ENCODE data around the gene TPM1. TPM values are rescaled to one million over a fixed set of nuclear protein-coding genes. Genes with fewer than 3 reads are reported as not detected.

Gene TPM1
- total and polyA plus RNA-seq, 10 of the 15 experiments (the other 5 are each of a cell fraction or from before 2014, with no cell fraction given) = 0.43 to 10.0 (median 2.4) TPM

- 41% methylated on average over 6 of the region's 6 CpGs for WGBS (ENCODE audit: insufficient coverage, insufficient replicate concordance, low lambda C conversion rate, missing lambda C conversion rate)
- no peak for FAIRE-seq
- Histone ChIP-seq H3K4me2 (ENCODE audit: control insufficient read depth, insufficient read depth) (no peak overlapping the region), H3K27ac (ENCODE audit: control insufficient read depth, insufficient read depth) (no peak overlapping the region), H3K36me3 (ENCODE audit: control insufficient read depth in 2 of 2, insufficient read depth in 2 of 2, low read length in 1 of 2) (no peaks in the 10 kb centered on the region), H4K20me1 (ENCODE audit: control insufficient read depth, insufficient read depth) (no peaks in the 10 kb centered on the region), H3K9ac (ENCODE audit: control insufficient read depth, insufficient read depth, low read length) (no peak overlapping the region), H3K4me3 (no peak overlapping the region), H3K27me3 (replicated peaks in 1 of 2; ENCODE audit: control insufficient read depth in 2 of 2, insufficient read depth in 2 of 2, low read length in 1 of 2) (no peaks in the 10 kb centered on the region), H2AFZ (ENCODE audit: control insufficient read depth, low read depth, low read length) (no peak overlapping the region), H3K9me3 (replicated peaks; ENCODE audit: control insufficient read depth, insufficient read depth, low read length) (no peaks in the 10 kb centered on the region), H3K79me2 (ENCODE audit: control insufficient read depth, insufficient read depth, low read length) (no peaks in the 10 kb centered on the region), H3K4me1 (ENCODE audit: control insufficient read depth, insufficient read depth, low read length) (no peaks in the 10 kb centered on the region)
- TF ChIP-seq TAF1 (IDR thresholded peaks at IDR 0.05; ENCODE audit: borderline replicate concordance, low read depth, low read length) = no peak
- no peak for TF ChIP-seq CUX1 (IDR thresholded peaks at IDR 0.05; ENCODE audit: insufficient replicate concordance, low read depth, low read length)
- TF ChIP-seq NRF1 (conservative IDR thresholded peaks at IDR 0.05; ENCODE audit: low read depth, low read length) = no peak
- no peak for TF ChIP-seq SMARCA5 (IDR thresholded peaks at IDR 0.05)
- no peak for TF ChIP-seq GABPA (IDR thresholded peaks at IDR 0.05; ENCODE audit: low read depth)
- no peak for TF ChIP-seq ZNF384 (IDR thresholded peaks at IDR 0.05; ENCODE audit: borderline replicate concordance, low read depth, low read length)
- no peak for TF ChIP-seq NFYA (IDR thresholded peaks at IDR 0.05; ENCODE audit: borderline replicate concordance, low read depth, low read length)
- TF ChIP-seq BMI1 (IDR thresholded peaks at IDR 0.05; ENCODE audit: borderline replicate concordance) = no peak
- no peak for TF ChIP-seq E4F1 (IDR thresholded peaks at IDR 0.05; ENCODE audit: borderline replicate concordance, partially characterized antibody)
- DNase-seq (ENCODE audit: low read depth, low spot score) = no peak
- no peak for ATAC-seq
- in situ Hi-C loops (cut with MboI) = no loop called here
- ChIA-PET RAD21 (ENCODE audit: unreplicated experiment) (no interaction called here), CTCF (interaction anchor here (0.6 to 1.3 kb wide), 3 partner anchors 9 to 276 kb away, joined by 3 to 5 read pairs (median 3); no protein-coding TSS in a partner anchor), SMC1A (ENCODE audit: uncharacterized antibody, unreplicated experiment) (interaction anchor here (1.3 kb wide), 1 partner anchor 9 kb away, joined by 5 read pairs; no protein-coding TSS in a partner anchor), POLR2A (no interaction called here)
- intact Hi-C loops (cut with micrococcal nuclease; ENCODE audit: unreplicated experiment) = no loop called here
- no TSS peak for BruUV-seq (replicated peaks)
Observed at GRCh38 chr15:63056829-63057228, 14.3 kb downstream of the TPM1 start.

Measured in GM12878 (cell line).